Retinal pigment epithelial cell (primary cell): ENCODE data around the gene GGN.
"Not testable (repeated sequence)": the region's sequence is repeated elsewhere in the genome, so short reads cannot be mapped to it uniquely, and the experiment has no call there.

ENCODE experiments used
- DNase-seq: peaks from one replicate; pipeline ENCODE4 v3.0.0-alpha.2; 2010; ENCODE audit warnings: low read depth
- H3K4me3 ChIP-seq: 2 replicates; pipeline ENCODE4 v1.5.1; 2011; ENCODE audit warnings: mild to moderate bottlenecking, low read length, control low read depth, moderate library complexity
- TF ChIP-seq, protein P1 (sequence below): conservative IDR thresholded peaks from 2 replicates; pipeline ENCODE4 v1.5.1; 2011; ENCODE audit warnings: low read depth, low read length, control low read depth, inconsistent platforms

GGN gene

DNA sequence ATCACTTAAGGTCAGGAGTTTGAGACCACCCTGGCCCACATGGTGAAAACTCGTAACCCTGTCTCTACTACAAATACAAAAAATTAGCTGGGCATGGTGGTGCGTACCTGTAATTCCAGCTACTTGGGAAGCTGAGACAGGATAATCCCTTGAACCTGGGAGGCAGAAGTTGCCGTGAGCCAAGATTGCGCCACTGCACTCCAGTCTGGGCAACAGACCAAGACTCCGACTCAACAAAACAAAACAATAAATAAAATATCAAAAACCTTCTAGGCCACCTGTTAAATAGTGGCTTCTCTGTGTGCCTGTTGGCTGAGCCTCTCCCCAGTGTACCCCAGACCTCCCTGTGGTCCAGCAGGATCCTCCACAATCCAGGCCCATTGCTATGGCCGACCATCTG, 16.8 kb downstream of the GGN start:
- TF ChIP-seq, protein P1, sequence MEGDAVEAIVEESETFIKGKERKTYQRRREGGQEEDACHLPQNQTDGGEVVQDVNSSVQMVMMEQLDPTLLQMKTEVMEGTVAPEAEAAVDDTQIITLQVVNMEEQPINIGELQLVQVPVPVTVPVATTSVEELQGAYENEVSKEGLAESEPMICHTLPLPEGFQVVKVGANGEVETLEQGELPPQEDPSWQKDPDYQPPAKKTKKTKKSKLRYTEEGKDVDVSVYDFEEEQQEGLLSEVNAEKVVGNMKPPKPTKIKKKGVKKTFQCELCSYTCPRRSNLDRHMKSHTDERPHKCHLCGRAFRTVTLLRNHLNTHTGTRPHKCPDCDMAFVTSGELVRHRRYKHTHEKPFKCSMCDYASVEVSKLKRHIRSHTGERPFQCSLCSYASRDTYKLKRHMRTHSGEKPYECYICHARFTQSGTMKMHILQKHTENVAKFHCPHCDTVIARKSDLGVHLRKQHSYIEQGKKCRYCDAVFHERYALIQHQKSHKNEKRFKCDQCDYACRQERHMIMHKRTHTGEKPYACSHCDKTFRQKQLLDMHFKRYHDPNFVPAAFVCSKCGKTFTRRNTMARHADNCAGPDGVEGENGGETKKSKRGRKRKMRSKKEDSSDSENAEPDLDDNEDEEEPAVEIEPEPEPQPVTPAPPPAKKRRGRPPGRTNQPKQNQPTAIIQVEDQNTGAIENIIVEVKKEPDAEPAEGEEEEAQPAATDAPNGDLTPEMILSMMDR, result no peak
- DNase-seq, result no peak

DNA sequence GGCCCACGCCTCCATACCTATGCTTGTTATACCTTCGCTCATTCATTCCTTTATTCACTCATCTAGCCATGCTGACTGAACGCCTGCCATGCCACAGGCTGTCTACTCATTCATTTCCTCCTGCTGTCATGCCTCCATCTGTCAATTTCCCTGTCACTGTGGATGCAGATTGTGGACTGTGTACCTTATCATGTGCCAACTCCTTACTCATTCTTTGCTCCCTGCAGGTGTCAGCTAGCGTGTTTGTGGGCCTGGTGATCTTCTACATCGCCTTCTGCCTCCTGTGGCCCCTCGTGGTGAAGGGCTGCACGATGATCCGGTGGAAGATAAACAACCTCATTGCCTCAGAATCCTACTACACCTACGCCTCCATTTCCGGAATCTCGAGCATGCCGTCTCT, 17.5 kb downstream of the GGN start:
- DNase-seq, result no peak
- TF ChIP-seq, protein P1, result no peak
- no peak overlapping the region for H3K4me3 ChIP-seq

More for the DNA sequence above, 16.8 kb downstream of the GGN start:
- H3K4me3 ChIP-seq, result no peak overlapping the region

DNA sequence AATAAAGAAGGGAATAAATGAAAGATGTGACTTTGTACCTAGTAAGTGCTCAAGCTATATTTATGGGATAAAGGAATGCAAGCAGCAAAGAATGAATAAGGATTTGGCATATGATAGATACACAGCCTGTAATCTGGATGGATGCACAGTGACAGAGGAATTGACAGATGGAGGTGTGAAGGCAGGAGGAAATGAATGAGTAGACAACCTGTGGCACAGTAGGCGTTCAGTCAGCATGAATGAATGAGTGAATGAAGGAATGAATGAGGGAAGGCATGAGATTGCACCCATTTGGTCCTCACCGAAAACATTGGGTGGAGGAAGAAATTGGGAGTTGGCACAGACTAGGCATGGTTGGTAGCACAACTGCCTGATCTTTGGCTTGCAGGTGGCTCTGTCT, 18.2 kb downstream of the GGN start:
- H3K4me3 ChIP-seq, result no peak overlapping the region
- TF ChIP-seq, protein P1, result no peak
- DNase-seq, result no peak

DNA sequence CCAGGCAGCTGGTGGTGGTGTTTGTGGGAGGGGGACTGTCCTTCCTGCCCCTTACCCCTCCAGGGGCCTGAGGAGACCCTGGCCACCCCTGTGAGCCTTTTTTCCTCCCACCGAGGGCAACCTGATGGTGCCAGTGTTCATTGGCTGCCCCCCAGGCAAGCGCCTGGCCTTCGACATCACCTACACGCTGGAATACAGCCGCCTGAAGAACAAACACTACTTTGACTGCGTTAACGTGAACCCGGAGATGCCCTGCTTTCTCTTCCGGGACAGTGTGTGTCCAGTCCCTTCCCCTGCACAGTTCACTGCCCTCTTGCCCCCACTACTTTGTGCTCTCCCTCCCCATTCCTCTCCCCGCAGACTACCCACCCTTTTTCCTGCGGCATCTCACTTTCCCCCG, 20.8 kb downstream of the GGN start:
- DNase-seq, result no peak
- TF ChIP-seq, protein P1, result no peak
- H3K4me3 ChIP-seq, result no peak overlapping the region

DNA sequence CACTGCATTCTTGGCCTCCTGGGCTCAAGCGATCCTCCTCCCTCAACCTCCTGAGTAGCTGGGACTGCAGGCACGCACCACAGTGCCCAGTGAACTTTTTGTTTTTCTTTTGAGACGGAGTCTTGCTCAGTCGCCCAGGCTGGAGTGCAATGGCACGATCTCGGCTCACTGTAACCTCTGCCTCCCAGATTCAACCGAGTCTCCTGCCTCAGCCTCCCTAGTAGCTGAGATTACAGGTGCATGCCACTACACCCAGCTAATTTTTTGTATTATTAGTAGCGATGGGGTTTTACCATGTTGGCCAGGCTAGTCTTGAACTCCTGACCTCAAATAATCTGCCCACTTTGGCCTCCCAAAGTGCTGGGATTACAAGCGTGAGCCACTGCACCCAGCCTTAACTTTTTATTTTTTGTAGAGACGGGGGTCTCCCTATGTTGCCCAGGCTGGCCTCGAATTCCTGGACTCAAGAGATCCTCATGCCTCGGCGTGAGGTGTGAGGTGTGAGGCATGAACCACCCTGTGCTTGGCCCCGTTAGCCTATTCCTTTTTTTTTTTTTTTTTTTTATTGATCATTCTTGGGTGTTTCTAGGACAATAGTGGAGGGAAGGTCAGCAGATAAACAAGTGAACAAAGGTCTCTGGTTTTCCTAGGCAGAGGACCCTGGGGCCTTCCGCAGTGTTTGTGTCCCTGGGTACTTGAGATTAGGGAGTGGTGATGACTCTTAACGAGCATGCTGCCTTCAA, 24.7 kb downstream of the GGN start:
- H3K4me3 ChIP-seq, DNase-seq: not testable (repeated sequence)

DNA sequence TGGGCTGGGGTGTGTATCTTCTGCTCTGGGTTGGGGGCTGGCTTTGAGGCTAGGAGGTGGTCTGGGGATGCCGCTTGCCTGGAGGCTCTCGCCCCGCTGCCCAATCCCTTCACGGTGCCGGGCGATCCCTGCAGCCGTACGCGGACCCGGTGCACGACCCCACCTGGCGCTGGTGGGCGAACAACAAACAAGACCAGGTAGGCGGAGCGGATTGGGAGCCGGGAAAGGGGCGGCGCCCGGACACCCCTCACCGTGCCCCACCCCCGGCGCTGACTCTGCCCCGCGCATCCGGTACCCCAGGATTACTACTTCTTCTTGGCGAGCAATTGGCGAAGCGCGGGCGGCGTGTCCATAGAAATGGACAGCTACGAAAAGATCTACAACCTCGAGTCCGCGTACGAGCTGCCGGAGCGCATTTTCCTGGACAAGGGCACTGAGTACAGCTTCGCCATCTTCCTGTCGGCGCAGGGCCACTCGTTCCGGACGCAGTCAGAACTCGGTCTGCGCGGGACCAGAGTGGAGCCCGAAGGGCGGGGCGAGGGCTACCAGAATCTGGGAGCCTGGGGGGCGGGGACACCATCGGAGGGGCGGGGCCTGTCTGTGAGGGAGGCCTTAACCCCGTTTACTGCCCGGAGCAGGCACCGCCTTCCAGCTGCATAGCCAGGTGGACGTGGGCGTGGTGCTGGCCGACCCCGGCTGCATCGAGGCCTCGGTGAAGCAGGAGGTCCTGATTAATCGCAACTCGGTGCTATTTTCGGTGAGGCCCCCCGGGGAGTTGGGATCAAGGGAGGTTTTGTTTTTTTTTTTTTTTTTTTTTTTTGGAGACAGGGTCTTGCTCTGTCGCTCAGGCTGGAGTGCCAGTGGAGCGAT, 25.5 kb downstream of the GGN start:
- H3K4me3 ChIP-seq, result peak overlapping the region; percentile 65
- TF ChIP-seq, protein P1, result no peak
- DNase-seq, result no peak

DNA sequence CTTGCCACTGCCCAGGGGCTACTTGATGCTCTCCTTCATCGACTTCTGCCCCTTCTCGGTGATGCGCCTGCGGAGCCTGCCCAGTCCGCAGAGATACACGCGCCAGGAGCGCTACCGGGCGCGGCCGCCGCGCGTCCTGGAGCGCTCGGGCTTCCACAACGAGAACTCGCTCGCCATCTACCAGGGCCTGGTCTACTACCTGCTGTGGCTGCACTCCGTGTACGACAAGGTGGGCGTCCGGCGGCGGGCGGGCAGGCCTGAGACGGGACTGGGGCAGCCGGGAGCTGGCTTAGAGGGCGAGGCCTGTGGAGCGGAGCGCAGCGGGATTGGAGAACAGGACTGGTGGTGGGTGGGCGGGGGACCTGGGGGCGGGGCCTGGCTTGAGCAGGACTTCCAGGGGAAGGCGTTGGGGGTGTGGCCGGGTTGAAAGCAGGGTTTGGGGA, 26.2 kb downstream of the GGN start:
- TF ChIP-seq, protein P1, result peak; percentile 11
- peak; percentile 38 for DNase-seq
- peak overlapping the region; percentile 65 for H3K4me3 ChIP-seq
